Dendritic cell treated with granulocyte-macrophage colony-stimulating factor and Interleukin-4, amounts not matched to agents 40 ng/mL and 50 ng/mL, for 4 days (primary cell): ENCODE measurements around the gene SRRM2.

Experiments used
- H3K27ac Mint-ChIP-seq: one replicate; pipeline ENCODE4 v1.8.0; 2022; ENCODE audit warnings: mild to moderate bottlenecking, mixed read lengths
- H3K27me3 Mint-ChIP-seq: one replicate; pipeline ENCODE4 v1.8.0; 2022; ENCODE audit warnings: mild to moderate bottlenecking, mixed read lengths
- H3K36me3 Mint-ChIP-seq: one replicate; pipeline ENCODE4 v1.8.0; 2022; ENCODE audit warnings: low read depth, mixed read lengths
- H3K4me1 Mint-ChIP-seq: one replicate; pipeline ENCODE4 v1.8.0; 2022; ENCODE audit warnings: low read depth, mixed read lengths
- H3K4me3 Mint-ChIP-seq: one replicate; pipeline ENCODE4 v1.8.0; 2022; ENCODE audit warnings: mild to moderate bottlenecking, moderate library complexity, mixed read lengths
- H3K9me3 Mint-ChIP-seq: one replicate; pipeline ENCODE4 v1.8.0; 2022; ENCODE audit warnings: mixed read lengths
- intact Hi-C: fragments of 100-400 bp; cut with micrococcal nuclease; formaldehyde crosslinking; loops from one replicate; pipeline ENCODE4 v1.15.0; 2022

The SRRM2 gene

DNA sequence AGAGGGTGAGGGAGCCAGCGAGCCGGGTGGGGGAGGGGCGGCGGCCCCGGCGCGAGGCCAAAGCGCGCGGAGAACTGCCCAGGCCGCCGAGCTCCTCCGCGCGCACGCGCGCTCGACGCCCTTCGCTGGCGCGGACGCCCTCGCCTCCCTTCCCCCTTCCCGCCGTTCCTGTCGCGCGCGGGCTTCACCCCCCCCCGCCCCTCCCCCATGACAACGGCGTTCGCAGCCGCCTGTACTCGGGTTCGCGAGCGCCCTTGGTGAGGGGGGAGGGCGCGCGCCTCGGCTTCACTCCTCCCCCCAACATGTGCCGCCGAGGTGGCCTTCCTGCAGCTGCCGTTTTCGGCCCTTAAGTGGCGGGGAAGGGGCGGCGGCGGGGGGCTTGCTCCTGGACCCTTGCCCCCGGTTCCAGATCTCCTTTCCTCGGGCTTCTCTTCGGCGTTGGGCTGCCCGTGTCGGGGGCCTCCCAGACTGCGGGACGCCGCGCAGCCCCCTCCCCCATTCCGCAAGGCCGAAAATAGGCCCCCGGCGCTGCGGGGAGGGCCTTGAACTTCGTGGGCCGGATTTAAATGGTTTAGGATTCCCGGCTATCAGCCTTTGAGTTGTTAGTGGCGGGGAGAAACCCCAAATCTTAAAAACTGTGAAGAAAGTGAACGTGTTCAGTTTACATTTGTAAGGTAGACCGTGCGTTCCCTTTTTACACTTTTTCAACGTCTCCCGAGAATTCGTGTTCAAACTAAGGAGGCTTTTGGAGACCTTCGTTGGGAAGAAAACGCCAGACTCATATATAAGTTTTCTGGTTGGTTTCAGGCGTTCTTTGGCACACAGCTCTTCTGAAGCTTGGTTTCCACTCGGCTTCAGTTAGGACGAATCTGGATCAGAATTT lies 653 bp downstream of the SRRM2 start:
- Mint-ChIP-seq H3K36me3 (peaks cover 65% of the 10 kb centered on the region), H3K4me1 (peaks cover 58% of the 10 kb centered on the region)

DNA sequence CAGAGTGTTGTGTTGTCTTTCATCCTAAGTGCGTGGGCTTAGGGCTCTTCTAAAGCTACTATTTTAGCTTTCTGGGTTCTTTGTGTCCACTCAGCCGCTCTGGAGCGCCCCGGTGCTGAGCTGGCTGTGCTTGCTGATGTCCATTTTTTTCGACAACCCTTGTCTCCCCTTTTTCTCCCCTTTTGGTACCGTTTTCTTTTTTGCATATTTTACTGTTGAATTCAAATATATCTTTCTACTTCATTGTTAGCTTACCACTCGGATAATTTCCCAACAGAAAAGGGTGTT lies 1.2 kb downstream of the SRRM2 start:
- Mint-ChIP-seq H3K4me1 (peaks cover 61% of the 10 kb centered on the region), H3K9me3 (no peaks in the 10 kb centered on the region), H3K4me3 (peak overlapping the region; percentile 82), H3K36me3 (peaks cover 71% of the 10 kb centered on the region), H3K27ac (peak overlapping the region; percentile 99), H3K27me3 (no peaks in the 10 kb centered on the region)
- intact Hi-C loops = loop anchor here (2.0 to 10.0 kb wide), 3 partner anchors 23 to 161 kb away; partner anchors contain the start of genes ELOB, FLYWCH1 and PRSS27

More for the DNA sequence above, 653 bp downstream of the SRRM2 start:
- intact Hi-C loops = loop anchor here (2.0 to 10.0 kb wide), 3 partner anchors 24 to 162 kb away; partner anchors contain the start of genes ELOB, FLYWCH1 and PRSS27
- peak overlapping the region; percentile 82 for H3K4me3 Mint-ChIP-seq
- H3K27me3 Mint-ChIP-seq = no peaks in the 10 kb centered on the region
- H3K27ac Mint-ChIP-seq = peak overlapping the region; percentile 99
- H3K9me3 Mint-ChIP-seq = no peaks in the 10 kb centered on the region

DNA sequence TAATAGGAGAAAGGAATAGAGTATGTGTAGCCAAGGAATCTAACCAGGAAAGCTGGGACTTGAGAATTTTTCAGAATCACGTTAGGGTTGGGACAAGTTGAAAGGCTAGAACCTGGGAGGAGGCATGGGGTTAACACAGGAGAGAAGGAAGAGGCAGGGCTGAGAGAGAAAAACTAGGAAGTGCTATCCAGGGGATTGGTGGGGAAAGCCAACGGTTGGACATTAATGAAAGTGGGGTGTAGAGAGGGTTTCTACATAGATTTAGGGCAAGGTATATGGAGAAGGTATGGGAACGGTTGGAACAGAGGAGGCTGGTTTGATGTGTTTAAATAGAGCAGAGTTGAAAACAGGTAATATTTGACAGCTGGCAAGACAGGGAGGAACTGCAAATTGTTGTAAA lies 2.7 kb downstream of the SRRM2 start:
- Mint-ChIP-seq H3K9me3 (no peaks in the 10 kb centered on the region), H3K4me3 (peak overlapping the region; percentile 82), H3K36me3 (peaks cover 77% of the 10 kb centered on the region), H3K4me1 (peaks cover 66% of the 10 kb centered on the region), H3K27me3 (no peaks in the 10 kb centered on the region), H3K27ac (peak overlapping the region; percentile 75)
- intact Hi-C loops = loop anchor here (10.0 kb wide), 1 partner anchor 160 kb away; the partner anchor contains the start of gene FLYWCH1

DNA sequence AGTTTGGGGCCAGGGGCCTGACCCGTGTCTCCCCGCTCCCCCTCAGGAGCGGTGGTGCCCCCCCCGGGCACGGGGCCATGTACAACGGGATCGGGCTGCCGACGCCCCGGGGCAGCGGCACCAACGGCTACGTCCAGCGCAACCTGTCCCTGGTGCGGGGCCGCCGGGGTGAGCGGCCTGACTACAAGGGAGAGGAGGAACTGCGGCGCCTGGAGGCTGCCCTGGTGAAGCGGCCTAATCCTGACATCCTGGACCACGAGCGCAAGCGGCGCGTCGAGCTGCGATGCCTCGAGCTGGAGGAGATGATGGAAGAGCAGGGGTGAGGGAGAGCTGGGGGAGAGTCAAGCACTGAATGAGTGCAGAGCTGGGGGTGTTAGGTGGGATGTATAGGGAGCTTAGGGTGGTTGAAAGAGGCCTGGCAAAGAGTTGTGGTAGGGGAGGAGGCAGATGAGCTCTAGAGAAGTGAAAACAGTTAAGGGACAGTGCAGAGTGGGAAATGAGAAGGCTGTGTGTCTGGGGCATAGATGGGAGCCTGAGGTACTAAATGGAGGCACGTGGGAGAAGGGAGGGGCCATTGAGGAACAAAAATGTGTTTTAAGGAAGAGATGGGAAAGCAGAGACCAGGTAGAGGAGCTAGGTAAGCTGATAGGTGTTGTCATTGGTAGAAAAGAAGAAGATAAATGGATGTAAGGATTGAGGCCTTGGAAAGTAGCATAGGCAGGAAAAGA lies 4.0 kb downstream of the SRRM2 start:
- no peaks in the 10 kb centered on the region for H3K9me3 Mint-ChIP-seq
- peak overlapping the region; percentile 35 for H3K4me3 Mint-ChIP-seq
- H3K4me1 Mint-ChIP-seq = peaks cover 61% of the 10 kb centered on the region
- H3K27ac Mint-ChIP-seq = peak overlapping the region; percentile 75
- H3K36me3 Mint-ChIP-seq = peaks cover 90% of the 10 kb centered on the region
- H3K27me3 Mint-ChIP-seq = no peaks in the 10 kb centered on the region
- intact Hi-C loops = loop anchor here (10.0 kb wide), 1 partner anchor 158 kb away; the partner anchor contains the start of gene FLYWCH1

DNA sequence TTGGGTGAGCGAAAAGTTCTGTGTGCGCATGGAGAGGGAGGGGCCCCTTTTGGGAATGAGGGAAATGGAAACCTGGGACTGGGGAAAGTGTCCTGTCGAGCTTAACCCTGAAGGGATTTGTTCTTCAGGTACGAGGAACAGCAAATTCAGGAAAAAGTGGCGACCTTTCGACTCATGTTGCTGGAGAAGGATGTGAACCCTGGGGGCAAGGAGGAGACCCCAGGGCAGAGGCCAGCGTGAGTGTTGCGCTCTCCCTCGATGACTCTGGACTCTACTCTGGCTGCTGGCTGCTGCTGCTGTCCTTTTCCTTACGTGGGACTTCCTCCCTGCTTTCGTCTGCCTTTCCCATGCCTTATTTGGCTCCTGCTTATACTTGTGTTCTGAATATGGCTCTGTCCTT lies 4.9 kb downstream of the SRRM2 start:
- Mint-ChIP-seq H3K36me3 (peaks cover 96% of the 10 kb centered on the region), H3K27ac (peak overlapping the region; percentile 75), H3K4me1 (peaks cover 52% of the 10 kb centered on the region), H3K4me3 (no peak overlapping the region), H3K27me3 (no peaks in the 10 kb centered on the region), H3K9me3 (no peaks in the 10 kb centered on the region)
- intact Hi-C loops = loop anchor here (10.0 kb wide), 1 partner anchor 157 kb away; the partner anchor contains the start of gene FLYWCH1

DNA sequence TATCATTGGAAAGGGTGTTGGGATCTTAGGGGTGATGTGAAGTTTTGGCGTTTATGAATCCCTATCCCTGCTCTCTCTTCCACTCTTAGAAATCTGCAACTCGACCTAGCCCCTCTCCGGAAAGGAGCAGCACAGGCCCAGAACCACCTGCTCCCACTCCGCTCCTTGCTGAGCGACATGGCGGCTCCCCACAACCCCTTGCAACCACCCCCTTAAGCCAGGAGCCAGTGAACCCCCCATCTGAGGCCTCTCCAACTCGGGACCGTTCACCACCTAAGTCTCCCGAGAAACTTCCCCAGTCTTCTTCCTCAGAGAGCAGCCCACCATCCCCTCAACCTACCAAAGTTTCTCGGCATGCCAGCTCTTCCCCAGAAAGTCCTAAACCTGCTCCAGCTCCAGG lies 9.0 kb downstream of the SRRM2 start:
- H3K4me3 Mint-ChIP-seq = no peak overlapping the region

DNA sequence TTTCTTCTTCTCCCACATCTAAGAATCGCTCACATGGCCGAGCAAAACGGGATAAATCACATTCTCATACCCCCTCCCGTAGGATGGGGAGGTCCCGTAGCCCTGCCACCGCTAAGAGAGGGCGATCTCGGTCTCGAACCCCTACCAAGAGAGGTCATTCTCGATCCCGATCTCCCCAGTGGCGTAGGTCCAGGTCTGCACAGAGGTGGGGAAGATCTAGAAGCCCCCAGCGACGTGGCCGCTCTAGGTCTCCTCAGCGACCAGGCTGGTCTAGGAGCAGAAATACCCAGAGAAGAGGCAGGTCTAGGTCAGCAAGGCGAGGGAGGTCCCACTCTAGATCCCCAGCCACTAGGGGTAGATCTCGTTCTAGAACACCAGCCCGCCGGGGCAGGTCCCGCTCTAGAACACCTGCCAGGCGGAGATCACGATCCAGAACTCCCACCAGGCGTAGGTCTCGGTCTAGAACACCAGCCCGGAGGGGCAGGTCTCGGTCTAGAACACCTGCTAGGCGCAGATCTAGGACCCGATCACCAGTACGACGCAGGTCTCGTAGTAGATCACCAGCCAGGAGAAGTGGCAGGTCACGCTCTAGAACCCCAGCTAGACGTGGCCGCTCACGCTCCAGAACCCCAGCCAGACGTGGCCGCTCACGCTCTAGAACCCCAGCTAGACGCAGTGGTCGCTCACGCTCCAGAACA lies 9.6 kb downstream of the SRRM2 start:
- H3K36me3 Mint-ChIP-seq = peaks cover 100% of the 10 kb centered on the region
- peaks cover 26% of the 10 kb centered on the region for H3K4me1 Mint-ChIP-seq
- intact Hi-C loops = no loop called here
- no peaks in the 10 kb centered on the region for H3K27me3 Mint-ChIP-seq
- no peak overlapping the region for H3K27ac Mint-ChIP-seq
- no peak overlapping the region for H3K4me3 Mint-ChIP-seq
- H3K9me3 Mint-ChIP-seq = no peaks in the 10 kb centered on the region

More for the DNA sequence above, 9.0 kb downstream of the SRRM2 start:
- intact Hi-C loops = no loop called here
- no peaks in the 10 kb centered on the region for H3K9me3 Mint-ChIP-seq
- no peaks in the 10 kb centered on the region for H3K27me3 Mint-ChIP-seq
- peaks cover 100% of the 10 kb centered on the region for H3K36me3 Mint-ChIP-seq
- no peak overlapping the region for H3K27ac Mint-ChIP-seq
- H3K4me1 Mint-ChIP-seq = peaks cover 26% of the 10 kb centered on the region

DNA sequence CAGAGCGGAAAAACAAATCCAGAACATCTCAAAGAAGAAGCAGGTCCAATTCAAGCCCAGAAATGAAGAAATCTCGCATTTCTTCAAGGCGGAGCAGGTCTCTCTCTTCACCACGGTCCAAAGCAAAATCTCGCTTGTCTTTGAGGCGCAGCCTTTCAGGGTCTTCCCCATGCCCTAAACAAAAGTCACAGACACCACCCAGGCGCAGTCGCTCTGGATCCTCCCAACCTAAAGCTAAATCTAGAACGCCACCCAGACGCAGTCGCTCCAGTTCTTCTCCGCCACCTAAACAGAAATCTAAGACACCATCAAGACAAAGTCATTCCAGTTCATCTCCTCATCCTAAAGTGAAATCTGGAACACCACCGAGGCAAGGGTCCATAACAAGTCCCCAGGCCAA lies 10.3 kb downstream of the SRRM2 start:
- Mint-ChIP-seq H3K4me3 (no peak overlapping the region), H3K27me3 (no peaks in the 10 kb centered on the region), H3K4me1 (peaks cover 26% of the 10 kb centered on the region), H3K36me3 (peaks cover 100% of the 10 kb centered on the region), H3K9me3 (no peaks in the 10 kb centered on the region), H3K27ac (no peak overlapping the region)
- intact Hi-C loops = no loop called here

DNA sequence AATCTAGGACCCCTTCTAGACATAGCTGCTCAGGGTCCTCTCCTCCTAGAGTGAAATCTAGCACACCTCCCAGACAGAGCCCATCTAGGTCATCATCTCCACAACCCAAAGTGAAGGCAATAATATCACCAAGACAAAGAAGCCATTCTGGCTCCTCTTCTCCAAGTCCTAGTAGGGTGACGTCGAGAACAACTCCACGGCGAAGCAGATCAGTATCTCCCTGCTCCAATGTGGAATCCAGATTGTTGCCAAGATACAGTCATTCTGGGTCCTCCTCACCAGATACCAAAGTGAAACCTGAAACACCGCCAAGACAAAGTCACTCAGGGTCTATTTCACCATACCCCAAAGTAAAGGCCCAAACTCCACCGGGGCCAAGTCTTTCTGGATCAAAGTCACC lies 10.7 kb downstream of the SRRM2 start:
- Mint-ChIP-seq H3K4me3 (no peak overlapping the region), H3K27me3 (no peaks in the 10 kb centered on the region), H3K36me3 (peaks cover 100% of the 10 kb centered on the region), H3K27ac (no peak overlapping the region), H3K4me1 (peaks cover 27% of the 10 kb centered on the region), H3K9me3 (no peaks in the 10 kb centered on the region)
- intact Hi-C loops = no loop called here

DNA sequence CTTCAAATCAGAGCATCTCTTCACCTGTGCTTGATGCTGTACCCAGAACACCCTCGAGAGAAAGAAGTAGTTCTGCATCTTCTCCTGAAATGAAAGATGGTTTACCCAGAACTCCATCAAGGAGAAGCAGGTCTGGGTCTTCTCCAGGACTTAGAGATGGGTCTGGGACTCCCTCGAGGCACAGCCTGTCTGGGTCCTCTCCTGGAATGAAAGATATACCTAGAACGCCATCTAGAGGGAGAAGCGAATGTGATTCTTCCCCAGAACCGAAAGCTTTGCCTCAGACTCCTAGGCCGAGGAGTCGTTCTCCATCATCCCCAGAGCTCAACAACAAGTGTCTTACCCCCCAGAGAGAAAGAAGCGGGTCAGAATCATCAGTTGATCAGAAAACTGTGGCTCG lies 12.3 kb downstream of the SRRM2 start:
- Mint-ChIP-seq H3K4me1 (peaks cover 34% of the 10 kb centered on the region), H3K36me3 (peaks cover 100% of the 10 kb centered on the region), H3K9me3 (no peaks in the 10 kb centered on the region), H3K27me3 (no peaks in the 10 kb centered on the region), H3K27ac (no peak overlapping the region), H3K4me3 (no peak overlapping the region)
- intact Hi-C loops = no loop called here

DNA sequence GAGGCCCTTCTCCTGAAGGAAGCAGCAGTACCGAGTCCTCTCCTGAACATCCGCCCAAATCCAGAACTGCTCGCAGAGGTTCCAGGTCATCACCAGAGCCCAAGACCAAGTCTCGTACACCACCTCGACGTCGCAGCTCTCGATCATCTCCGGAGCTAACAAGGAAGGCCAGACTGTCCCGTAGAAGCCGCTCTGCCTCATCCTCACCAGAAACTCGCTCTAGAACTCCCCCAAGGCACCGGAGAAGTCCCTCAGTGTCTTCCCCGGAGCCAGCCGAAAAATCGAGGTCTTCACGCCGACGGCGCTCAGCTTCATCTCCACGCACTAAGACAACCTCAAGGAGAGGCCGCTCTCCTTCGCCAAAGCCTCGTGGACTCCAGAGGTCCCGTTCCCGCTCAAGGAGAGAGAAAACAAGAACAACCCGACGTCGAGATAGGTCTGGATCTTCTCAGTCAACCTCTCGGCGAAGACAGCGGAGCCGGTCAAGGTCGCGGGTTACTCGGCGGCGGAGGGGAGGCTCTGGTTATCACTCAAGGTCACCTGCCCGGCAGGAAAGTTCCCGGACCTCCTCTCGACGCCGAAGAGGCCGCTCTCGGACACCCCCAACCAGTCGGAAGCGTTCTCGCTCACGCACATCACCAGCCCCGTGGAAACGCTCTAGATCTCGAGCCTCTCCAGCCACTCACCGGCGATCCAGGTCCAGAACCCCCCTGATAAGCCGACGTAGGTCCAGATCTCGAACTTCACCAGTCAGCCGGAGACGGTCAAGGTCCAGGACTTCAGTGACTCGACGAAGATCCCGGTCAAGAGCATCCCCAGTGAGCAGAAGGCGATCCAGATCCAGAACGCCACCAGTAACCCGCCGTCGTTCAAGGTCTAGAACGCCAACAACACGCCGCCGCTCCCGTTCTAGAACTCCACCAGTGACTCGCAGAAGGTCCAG lies 13.3 kb downstream of the SRRM2 start:
- H3K27ac Mint-ChIP-seq = no peak overlapping the region
- H3K27me3 Mint-ChIP-seq = no peaks in the 10 kb centered on the region
- no peaks in the 10 kb centered on the region for H3K9me3 Mint-ChIP-seq
- peaks cover 100% of the 10 kb centered on the region for H3K36me3 Mint-ChIP-seq
- peaks cover 44% of the 10 kb centered on the region for H3K4me1 Mint-ChIP-seq
- H3K4me3 Mint-ChIP-seq = no peak overlapping the region
- intact Hi-C loops = no loop called here

DNA sequence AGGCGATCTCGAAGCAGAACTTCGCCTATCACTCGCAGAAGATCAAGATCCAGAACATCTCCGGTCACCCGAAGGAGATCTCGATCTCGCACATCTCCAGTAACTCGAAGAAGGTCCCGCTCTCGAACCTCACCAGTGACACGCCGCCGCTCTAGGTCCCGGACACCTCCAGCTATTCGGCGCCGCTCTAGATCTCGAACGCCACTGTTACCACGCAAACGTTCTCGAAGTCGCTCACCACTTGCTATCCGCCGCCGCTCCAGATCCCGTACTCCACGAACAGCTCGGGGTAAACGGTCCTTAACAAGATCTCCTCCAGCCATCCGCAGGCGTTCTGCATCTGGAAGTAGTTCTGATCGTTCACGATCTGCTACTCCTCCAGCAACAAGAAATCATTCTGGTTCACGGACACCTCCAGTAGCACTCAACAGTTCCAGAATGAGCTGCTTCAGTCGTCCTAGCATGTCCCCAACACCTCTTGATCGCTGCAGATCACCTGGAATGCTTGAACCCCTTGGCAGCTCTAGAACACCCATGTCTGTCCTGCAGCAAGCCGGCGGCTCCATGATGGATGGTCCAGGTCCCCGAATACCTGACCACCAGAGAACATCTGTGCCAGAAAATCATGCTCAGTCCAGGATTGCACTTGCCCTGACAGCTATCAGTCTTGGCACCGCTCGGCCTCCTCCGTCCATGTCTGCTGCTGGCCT lies 14.1 kb downstream of the SRRM2 start:
- no peaks in the 10 kb centered on the region for H3K27me3 Mint-ChIP-seq
- H3K4me1 Mint-ChIP-seq = peaks cover 51% of the 10 kb centered on the region
- H3K27ac Mint-ChIP-seq = no peak overlapping the region
- H3K36me3 Mint-ChIP-seq = peaks cover 100% of the 10 kb centered on the region
- H3K9me3 Mint-ChIP-seq = no peaks in the 10 kb centered on the region
- intact Hi-C loops = no loop called here
- H3K4me3 Mint-ChIP-seq = no peak overlapping the region
